SK-N-SH treated with all-trans-retinoic acid at 6 μM for 48 hours (cell line): ENCODE measurements around the gene COL4A4.

Source experiments
- CREB5 ChIP-seq: fragments of 250-450 bp; sonication (Bioruptor Pico); IDR thresholded peaks from 2 replicates; pipeline ENCODE4 v1.5.1; 2020; ENCODE audit warnings: low read depth, mild to moderate bottlenecking, moderate library complexity
- ISL1 ChIP-seq: fragments of 250-450 bp; sonication (Bioruptor Pico); IDR thresholded peaks from 2 replicates; pipeline ENCODE4 v2.1.2; 2022; ENCODE audit warnings: mild to moderate bottlenecking, moderate library complexity
- PATZ1 ChIP-seq: fragments of 250-450 bp; sonication (Bioruptor Pico); IDR thresholded peaks from 2 replicates; pipeline ENCODE4 v1.8.0; 2020; ENCODE audit warnings: mild to moderate bottlenecking, moderate library complexity, borderline replicate concordance
- POU6F1 ChIP-seq: fragments of 250-450 bp; sonication (Bioruptor Pico); IDR thresholded peaks from 2 replicates; pipeline ENCODE4 v1.8.0; 2021; ENCODE audit warnings: low read depth, mild to moderate bottlenecking, moderate library complexity, borderline replicate concordance
- RARB ChIP-seq: fragments of 250-450 bp; sonication (Bioruptor Pico); IDR thresholded peaks from 2 replicates; pipeline ENCODE4 v1.8.0; 2021; ENCODE audit warnings: mild to moderate bottlenecking, moderate library complexity
- SNAI2 ChIP-seq: fragments of 250-450 bp; sonication (Bioruptor Pico); IDR thresholded peaks from 2 replicates; pipeline ENCODE4 v1.5.0; 2020; ENCODE audit warnings: mild to moderate bottlenecking, moderate library complexity
- TOX ChIP-seq: fragments of 250-450 bp; sonication (Bioruptor Pico); IDR thresholded peaks from 2 replicates; pipeline ENCODE4 v1.8.0; 2021; ENCODE audit warnings: mild to moderate bottlenecking, moderate library complexity, borderline replicate concordance
- ZFP30 ChIP-seq: fragments of 450-650 bp; formaldehyde crosslinking; IDR thresholded peaks from 2 replicates; pipeline ENCODE4 v1.5.0; 2022; ENCODE audit warnings: mild to moderate bottlenecking, moderate library complexity
- ZNF565 ChIP-seq: fragments of 450-650 bp; formaldehyde crosslinking; conservative IDR thresholded peaks from 2 replicates; pipeline ENCODE4 v1.5.0; 2020; ENCODE audit warnings: low read depth, mild to moderate bottlenecking, moderate library complexity
- ZNF70 ChIP-seq: fragments of 450-650 bp; formaldehyde crosslinking; IDR thresholded peaks from 2 replicates; pipeline ENCODE4 v1.5.0; 2020; ENCODE audit warnings: mild to moderate bottlenecking, moderate library complexity
- ZNF8 ChIP-seq: fragments of 450-650 bp; formaldehyde crosslinking; IDR thresholded peaks from 2 replicates; pipeline ENCODE4 v1.5.0; 2020; ENCODE audit warnings: mild to moderate bottlenecking, moderate library complexity

GRCh38 chr2:227154986-227155774 lies 8.8 kb downstream of the COL4A4 start:
- TF ChIP-seq PATZ1 (CRISPR knock-in tag) (no peak), ZFP30 (CRISPR knock-in tag) (no peak), SNAI2 (CRISPR knock-in tag) (no peak), RARB (CRISPR knock-in tag) (no peak), ZNF8 (CRISPR knock-in tag) (no peak), ISL1 (no peak), ZNF565 (CRISPR knock-in tag) (no peak), POU6F1 (CRISPR knock-in tag) (no peak), CREB5 (CRISPR knock-in tag) (no peak), TOX (CRISPR knock-in tag) (no peak), ZNF70 (CRISPR knock-in tag) (no peak)
